K562 (cell line): ENCODE results near the gene CCDC127. TPM values are rescaled to one million over a fixed set of nuclear protein-coding genes. Genes with fewer than 3 reads are reported as not detected.
A peak's percentile ranks its signal among the peaks of the same experiment; 100 is the strongest.

Experiments used
- ATAC-seq: fragments of 200-7000 bp; cut with Tn5 transposase; 3 replicates; pipeline ENCODE4 v1.9.1; 2020; ENCODE audit warnings: moderate library complexity
- BruUV-seq: library from RNA; stranded (reverse); fragments of 400-500 nt; replicated peaks from 2 replicates; lab custom pipeline; 2021; lab: Mats Ljungman, UMichigan
- CTCF ChIA-PET: fragments of 300-600 bp; formaldehyde crosslinking; extraction: SDS; loops from one replicate; lab custom pipeline; 2021; ENCODE audit warnings: low intra/inter-chr PET ratio; lab: Yijun Ruan, JAX
- POLR2A ChIA-PET: fragments of 300-600, 350-650 bp; sonication (Branson Sonifier 250); formaldehyde crosslinking; extraction: SDS; loops from one replicate; lab custom pipeline; 2021; ENCODE audit warnings: antibody characterized with exemption, inconsistent platforms; lab: Yijun Ruan, JAX
- DNase-seq, 4 experiments: peaks; one replicate each; pipeline versions ENCODE4 v3.0.0 to v3.0.0-alpha.2; 2011 to 2018; ENCODE audit warnings: low spot score in 3 of 4, mixed read lengths in 3 of 4; ENCODE audit errors: extremely low read depth in 1 of 4
- FAIRE-seq: peaks from 2 replicates; lab custom pipeline; 2011; peaks lifted over from hg19 to GRCh38; lab: Jason Lieb, UNC
- H2AFZ ChIP-seq: 2 replicates; pipeline ENCODE4 v1.6.0; 2011; ENCODE audit warnings: low read depth, low read length, control low read depth, inconsistent platforms
- H3K27ac ChIP-seq: fragments of 200-600 bp; 3 replicates; pipeline ENCODE4 v1.8.0; 2011; ENCODE audit warnings: low read depth, mild to moderate bottlenecking, control low read depth, inconsistent platforms, low read length, moderate library complexity, mixed read lengths; ENCODE audit errors: extremely low read depth
- H3K27me3 ChIP-seq, 2 experiments: fragments of 300-600 bp in 1 of 2; 2 replicates in 1 of 2; 3 replicates in 1 of 2; pipeline versions ENCODE4 v1.6.0 to v1.8.0; 2011; ENCODE audit warnings: inconsistent platforms in 2 of 2, low read length in 2 of 2, mild to moderate bottlenecking in 1 of 2, mixed read lengths in 1 of 2, moderate library complexity in 1 of 2; ENCODE audit not compliant: control insufficient read depth in 2 of 2, insufficient read depth in 2 of 2
- H3K36me3 ChIP-seq: fragments of 300-600 bp; 3 replicates; pipeline ENCODE4 v1.8.0; 2011; ENCODE audit warnings: mild to moderate bottlenecking, low read length, inconsistent platforms; ENCODE audit not compliant: control insufficient read depth, insufficient read depth
- H3K4me1 ChIP-seq, 2 experiments: fragments of 200-600 bp in 1 of 2; replicated peaks in 1 of 2; 2 replicates in 1 of 2; 3 replicates in 1 of 2; pipeline versions ENCODE4 v1.5.1 to v1.8.0; 2011; ENCODE audit warnings: inconsistent platforms in 2 of 2, low read length in 2 of 2, mild to moderate bottlenecking in 1 of 2, mixed read lengths in 1 of 2, moderate library complexity in 1 of 2; ENCODE audit not compliant: control insufficient read depth in 2 of 2, insufficient read depth in 2 of 2
- H3K4me2 ChIP-seq: 2 replicates; pipeline ENCODE4 v1.6.1; 2011; ENCODE audit warnings: low read length, control low read depth, inconsistent platforms, mixed read lengths; ENCODE audit not compliant: insufficient read depth
- H3K4me3 ChIP-seq: fragments of 200-600 bp; sonication (generic), shearing (Covaris generic); 2 replicates; pipeline ENCODE4 v1.5.1; 2016; ENCODE audit warnings: control low read depth, inconsistent platforms
- H3K79me2 ChIP-seq: fragments of 200-600 bp; 3 replicates; pipeline ENCODE4 v1.8.0; 2011; ENCODE audit warnings: low read length, inconsistent platforms; ENCODE audit not compliant: control insufficient read depth, insufficient read depth
- H3K9ac ChIP-seq, 2 experiments: 2 replicates each; pipeline versions ENCODE4 v1.6.0 to v1.6.1; 2011; ENCODE audit warnings: low read depth in 2 of 2, low read length in 2 of 2, control low read depth in 1 of 2, inconsistent platforms in 1 of 2, mild to moderate bottlenecking in 1 of 2, mixed read lengths in 1 of 2; ENCODE audit not compliant: insufficient read depth in 1 of 2
- H3K9me1 ChIP-seq: one replicate; pipeline ENCODE4 v1.6.0; 2011; ENCODE audit warnings: inconsistent platforms, mild to moderate bottlenecking, low read length, moderate library complexity; ENCODE audit not compliant: control insufficient read depth, insufficient read depth
- H3K9me3 ChIP-seq: replicated peaks from 2 replicates; pipeline ENCODE4 v1.5.1; 2011; ENCODE audit warnings: low read depth, low read length, inconsistent platforms; ENCODE audit not compliant: control insufficient read depth, insufficient read depth
- H4K20me1 ChIP-seq: replicated peaks from 2 replicates; pipeline ENCODE4 v1.6.1; 2011; ENCODE audit warnings: low read length, inconsistent platforms, mixed read lengths; ENCODE audit not compliant: control insufficient read depth, insufficient read depth
- ARID2 ChIP-seq: fragments of 450-650 bp; IDR thresholded peaks from 2 replicates; pipeline ENCODE4 v1.6.1; 2017; ENCODE audit warnings: antibody characterized with exemption, mild to moderate bottlenecking
- BMI1 ChIP-seq: fragments of 150-350 bp; IDR thresholded peaks from 2 replicates; pipeline ENCODE4 v1.6.1; 2014; ENCODE audit warnings: low read length
- BRCA1 ChIP-seq, 2 experiments: fragments of 450-650 bp in 1 of 2; sonication (generic) in 1 of 2; formaldehyde crosslinking in 1 of 2; IDR thresholded peaks; 2 replicates each; pipeline versions ENCODE4 v1.5.0 to v1.6.1; 2017 to 2020; ENCODE audit warnings: mild to moderate bottlenecking in 1 of 2, missing genetic modification reagents in 1 of 2
- ETV1 ChIP-seq: fragments of 450-650 bp; conservative IDR thresholded peaks from 2 replicates; pipeline ENCODE4 v1.6.1; 2016; ENCODE audit warnings: missing genetic modification characterization, control low read depth, low read depth, missing compliant biosample characterization
- HDAC1 ChIP-seq, 2 experiments: fragments of 450-650 bp; IDR thresholded peaks; 2 replicates each; pipeline ENCODE4 v1.6.1; 2016 to 2017; ENCODE audit warnings: inconsistent platforms in 1 of 2, mild to moderate bottlenecking in 1 of 2, moderate library complexity in 1 of 2
- HMGN3 ChIP-seq: IDR thresholded peaks from 2 replicates; pipeline ENCODE4 v1.6.1; 2011; ENCODE audit warnings: borderline replicate concordance, low read depth, mild to moderate bottlenecking, mixed read lengths, low read length; ENCODE audit not compliant: insufficient read length; ENCODE audit errors: extremely low read depth
- KLF6 ChIP-seq: fragments of 250-450 bp; sonication (Bioruptor Pico); IDR thresholded peaks from 2 replicates; pipeline ENCODE4 v1.4.0; 2020; ENCODE audit warnings: mild to moderate bottlenecking, moderate library complexity, borderline replicate concordance
- LEF1 ChIP-seq: fragments of 450-650 bp; IDR thresholded peaks from 2 replicates; pipeline ENCODE4 v1.6.1; 2016; ENCODE audit warnings: mild to moderate bottlenecking
- RNF219 ChIP-seq: fragments of 250-450 bp; sonication (Bioruptor Pico); IDR thresholded peaks from 2 replicates; pipeline ENCODE4 v1.5.0; 2022; ENCODE audit warnings: mild to moderate bottlenecking
- SREBF2 ChIP-seq: sonication (generic); formaldehyde crosslinking; IDR thresholded peaks from 2 replicates; pipeline ENCODE4 v1.4.0; 2020; ENCODE audit warnings: mild to moderate bottlenecking, missing genetic modification reagents
- UBTF ChIP-seq, 2 experiments: IDR thresholded peaks; 2 replicates each; pipeline ENCODE4 v1.6.1; 2012; ENCODE audit warnings: improper control_type of control experiment in 2 of 2, low read depth in 2 of 2, low read length in 2 of 2, borderline replicate concordance in 1 of 2
- ZNF184 ChIP-seq: sonication (generic); formaldehyde crosslinking; IDR thresholded peaks from 2 replicates; pipeline ENCODE4 v1.5.0; 2020; ENCODE audit warnings: missing genetic modification reagents
- WGBS: fragments of 100-300 bp; shearing (Covaris generic); methylation state at CpG from one replicate; pipeline ENCODE4 v1.1.6; 2016; ENCODE audit warnings: low coverage, mixed read lengths; ENCODE audit not compliant: insufficient coverage; ENCODE audit errors: missing lambda C conversion rate; 5-methylcytosine and 5-hydroxymethylcytosine counted together
- in situ Hi-C: fragments of 300-500 bp; cut with MboI; formaldehyde crosslinking; loops from 4 replicates; pipeline ENCODE4 v1.15.0; 2018; ENCODE audit warnings: inconsistent platforms, mixed read lengths
- intact Hi-C: fragments of 100-400 bp; cut with micrococcal nuclease; formaldehyde crosslinking; loops from 2 replicates; pipeline ENCODE4 v1.14.2; 2022
- polyA plus RNA-seq, 8 experiments: library from polyadenylated mRNA; depleted of rRNA in 4 of 8; stranded (reverse) in 5 of 8; unstranded in 3 of 8; fragments of >200 nt; fragmentation: Nextera tagmentation in 2 of 8; fragmentation: Illumina TruSeq in 1 of 8; extraction: Ambion mirVana in 2 of 8; extraction: Trizol in 1 of 8; gene quantifications; 2 replicates each; pipeline versions ENCODE4 v1.2.1 to v1.2.3, GENCODE V29; 2011 to 2014; ENCODE audit warnings: inconsistent platforms in 1 of 8, missing spikeins in 1 of 8
- total RNA-seq, 7 experiments: library from RNA; depleted of rRNA in 6 of 7; stranded (reverse); fragments of >200 nt in 6 of 7; fragmentation: Illumina TruSeq in 2 of 7; extraction: Trizol in 2 of 7; gene quantifications; 2 replicates each; pipeline versions ENCODE4 v1.2.1 to v1.2.3, GENCODE V29; 2011 to 2021; ENCODE audit warnings: low replicate concordance in 1 of 7
- TF ChIP-seq, protein P1 (sequence below): fragments of 250-450 bp; sonication (Bioruptor Pico); IDR thresholded peaks from 2 replicates; pipeline ENCODE4 v1.8.0; 2022; ENCODE audit warnings: inconsistent platforms

CCDC127 gene
- total and polyA plus RNA-seq, 9 of the 15 experiments (the other 6 are each of a cell fraction or from before 2014, with no cell fraction given): 2.7 to 4.5 (median 4.1) TPM

- ChIA-PET CTCF (no interaction called here), POLR2A (interaction anchor here (0.8 to 1.0 kb wide), 2 partner anchors 8 to 11 kb away, joined by 3 to 4 read pairs; no protein-coding TSS in a partner anchor)
- Histone ChIP-seq H3K4me1 (peaks cover 2 to 37% of the 10 kb centered on the region in 2 experiments; a peak in 3 of 5 replicates), H3K27me3 (peaks cover 5 to 14% of the 10 kb centered on the region in 2 experiments; a peak in 4 of 5 replicates), H3K9me1 (no peaks in the 10 kb centered on the region), H2AFZ (no peak overlapping the region), H3K4me3 (no peak overlapping the region), H4K20me1 (no peaks in the 10 kb centered on the region; the same call in 1 of the 2 replicates), H3K9me3 (no peaks in the 10 kb centered on the region), H3K9ac (peak overlapping the region in 1 of 2 experiments; percentile 40; a peak in 1 of 4 replicates), H3K27ac (no peak overlapping the region), H3K36me3 (peaks cover 4% of the 10 kb centered on the region; the same call in 2 of the 3 replicates), H3K4me2 (no peak overlapping the region), H3K79me2 (no peaks in the 10 kb centered on the region)
- in situ Hi-C loops: no loop called here
- intact Hi-C loops: no loop called here
- FAIRE-seq: no peak
- 79% methylated on average over 21 of the region's 21 CpGs for WGBS
- no TSS peak for BruUV-seq
- ATAC-seq: no peak
- DNase-seq: no peak
- TF ChIP-seq UBTF (IDR thresholded peaks at IDR 0.05; ENCODE audit: borderline replicate concordance in 1 of 2, low read depth in 2 of 2, low read length in 2 of 2) (no peak), LEF1 (no peak), HMGN3 (no peak), BMI1 (no peak), ETV1 (no peak), BRCA1 (IDR thresholded peaks at IDR 0.05) (no peak), BRCA1 (CRISPR knock-in tag; IDR thresholded peaks at IDR 0.05) (no peak), SREBF2 (CRISPR knock-in tag) (no peak), KLF6 (CRISPR knock-in tag) (no peak), HDAC1 (IDR thresholded peaks at IDR 0.05) (no peak), ARID2 (no peak), RNF219 (CRISPR knock-in tag) (no peak), ZNF184 (CRISPR knock-in tag) (no peak)
- TF ChIP-seq, protein P1, sequence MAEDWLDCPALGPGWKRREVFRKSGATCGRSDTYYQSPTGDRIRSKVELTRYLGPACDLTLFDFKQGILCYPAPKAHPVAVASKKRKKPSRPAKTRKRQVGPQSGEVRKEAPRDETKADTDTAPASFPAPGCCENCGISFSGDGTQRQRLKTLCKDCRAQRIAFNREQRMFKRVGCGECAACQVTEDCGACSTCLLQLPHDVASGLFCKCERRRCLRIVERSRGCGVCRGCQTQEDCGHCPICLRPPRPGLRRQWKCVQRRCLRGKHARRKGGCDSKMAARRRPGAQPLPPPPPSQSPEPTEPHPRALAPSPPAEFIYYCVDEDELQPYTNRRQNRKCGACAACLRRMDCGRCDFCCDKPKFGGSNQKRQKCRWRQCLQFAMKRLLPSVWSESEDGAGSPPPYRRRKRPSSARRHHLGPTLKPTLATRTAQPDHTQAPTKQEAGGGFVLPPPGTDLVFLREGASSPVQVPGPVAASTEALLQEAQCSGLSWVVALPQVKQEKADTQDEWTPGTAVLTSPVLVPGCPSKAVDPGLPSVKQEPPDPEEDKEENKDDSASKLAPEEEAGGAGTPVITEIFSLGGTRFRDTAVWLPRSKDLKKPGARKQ (CRISPR knock-in tag): no peak
These were observed 19.3 kb downstream of the CCDC127 start for GRCh38 chr5:198516-199196.
